GM19397 (cell line): ENCODE results near the gene SPDYE6.
"Not testable (repeated sequence)": the region's sequence is repeated elsewhere in the genome, so short reads cannot be mapped to it uniquely, and the experiment has no call there.

ENCODE experiments used
- ATAC-seq: cut with Tn5 transposase; IDR thresholded peaks from one replicate; pipeline ENCODE4 v1.9.1; 2021; ENCODE audit warnings: mild to moderate bottlenecking, moderate library complexity; ENCODE audit not compliant: unreplicated experiment

The SPDYE6 gene

GRCh38 chr7:102318482-102318971 is 37.7 kb downstream of the SPDYE6 start:
- no peak for ATAC-seq

GRCh38 chr7:102317231-102318059 is 38.8 kb downstream of the SPDYE6 start:
- ATAC-seq: no peak

- ATAC-seq: no peak
These were observed 42.1 kb downstream of the SPDYE6 start for GRCh38 chr7:102313997-102314780.

- no peak for ATAC-seq
These were observed 43.9 kb downstream of the SPDYE6 start for GRCh38 chr7:102312317-102312716.

DNA sequence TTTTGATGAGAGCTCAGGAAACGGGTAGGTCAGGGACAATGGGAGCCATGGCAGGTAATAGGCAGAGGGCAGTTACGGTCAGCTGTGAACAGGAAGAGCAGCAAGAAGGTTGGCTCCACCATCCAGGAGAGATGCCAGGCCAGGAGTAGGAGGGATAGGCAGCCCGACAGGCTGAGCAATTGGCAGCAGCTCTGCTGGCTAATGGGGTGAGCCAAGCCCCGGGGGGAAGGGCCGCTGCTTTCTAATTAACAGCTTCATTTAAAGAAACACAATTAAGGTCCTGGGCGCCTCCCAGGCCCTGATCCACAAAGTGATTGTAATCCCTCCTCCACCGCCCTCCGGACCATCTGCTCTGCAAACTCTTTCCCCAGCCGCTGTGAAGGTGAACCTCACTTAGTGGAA is 45.8 kb downstream of the SPDYE6 start:
- no peak for ATAC-seq

- peak; percentile 70 for ATAC-seq
These were observed 49.1 kb downstream of the SPDYE6 start for GRCh38 chr7:102306916-102307677.

GRCh38 chr7:102305414-102306268 is 50.6 kb downstream of the SPDYE6 start:
- peak; percentile 36 for ATAC-seq

GRCh38 chr7:102304668-102305067 is 51.6 kb downstream of the SPDYE6 start:
- no peak for ATAC-seq

GRCh38 chr7:102303669-102304422 is 52.4 kb downstream of the SPDYE6 start:
- no peak for ATAC-seq

DNA sequence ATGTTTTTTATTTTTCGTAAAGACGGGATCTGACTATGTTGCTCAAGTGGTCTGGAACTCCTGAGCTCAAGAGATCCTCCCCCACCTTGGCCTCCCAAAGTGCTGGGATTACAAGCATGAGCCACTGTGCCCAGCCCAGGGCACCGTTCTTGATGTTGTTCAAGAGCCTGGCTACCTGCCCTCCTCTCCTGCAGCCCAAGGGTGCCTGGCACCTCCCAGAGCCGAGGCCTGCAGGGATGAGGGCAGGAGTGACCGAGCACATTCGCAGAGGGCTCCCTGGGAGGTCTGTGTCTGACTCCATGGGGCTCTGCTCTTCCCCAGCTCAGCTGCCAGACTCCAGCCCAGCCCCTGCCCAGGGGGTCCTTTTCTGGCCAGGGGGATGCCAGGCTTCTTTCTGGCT is 54.2 kb downstream of the SPDYE6 start:
- no peak for ATAC-seq

DNA sequence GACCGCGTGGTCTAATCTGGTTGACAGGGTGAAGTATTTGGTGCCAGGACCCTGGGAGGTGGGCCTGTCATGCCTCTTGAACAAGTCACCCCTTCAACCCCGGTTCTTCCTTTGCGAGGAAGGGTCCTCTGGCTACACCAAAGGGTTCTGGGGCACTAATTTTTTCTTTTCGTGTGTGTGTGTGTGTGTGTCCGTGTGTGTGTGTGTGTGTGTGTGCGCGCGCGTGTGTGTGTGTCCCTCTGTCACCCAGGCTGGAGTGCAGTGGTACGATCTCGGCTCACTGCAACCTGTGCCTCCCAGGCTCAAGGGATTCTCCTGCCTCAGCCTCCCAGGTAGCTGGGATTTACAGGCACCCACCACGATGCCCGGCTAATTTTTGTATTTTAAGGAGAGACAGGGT is 54.9 kb downstream of the SPDYE6 start:
- not testable (repeated sequence) for ATAC-seq

- no peak for ATAC-seq
These were observed 55.5 kb downstream of the SPDYE6 start for GRCh38 chr7:102300643-102301221.

GRCh38 chr7:102297487-102298218 is 58.6 kb downstream of the SPDYE6 start:
- no peak for ATAC-seq

DNA sequence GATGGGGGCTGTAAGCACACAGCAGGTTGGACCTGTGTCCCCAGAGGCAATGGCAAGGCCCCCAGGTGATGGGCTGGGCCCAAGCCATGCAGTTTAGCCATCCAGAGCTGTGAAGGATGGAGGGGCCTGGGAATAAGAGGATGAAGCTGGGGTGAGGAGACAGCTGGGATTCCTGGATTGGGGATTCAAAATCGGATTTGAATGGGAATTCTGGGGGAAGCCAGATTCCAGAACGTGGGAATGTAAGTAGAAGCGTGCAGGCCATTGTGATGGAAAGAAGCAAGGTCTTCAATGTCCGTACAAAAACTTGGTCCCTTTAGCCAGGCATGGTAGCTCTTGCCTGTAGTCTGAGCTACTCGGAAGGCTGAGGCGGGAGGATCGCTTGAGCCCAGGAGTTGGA is 59.7 kb downstream of the SPDYE6 start:
- ATAC-seq: no peak

- no peak for ATAC-seq
These were observed 60.1 kb downstream of the SPDYE6 start for GRCh38 chr7:102296179-102296438.
